GM10248 (cell line): Measurements from ENCODE around the gene BBS7.
A peak's percentile ranks its signal among the peaks of the same experiment; 100 is the strongest.

ENCODE experiments used
- CTCF ChIA-PET: fragments of 300-600 bp; sonication (Branson Sonifier 250); formaldehyde crosslinking; extraction: SDS; loops from one replicate; lab custom pipeline; 2021; ENCODE audit warnings: antibody characterized with exemption; lab: Yijun Ruan, JAX
- POLR2A ChIA-PET: fragments of 350-650 bp; sonication (Branson Sonifier 250); formaldehyde crosslinking; extraction: SDS; loops from one replicate; lab custom pipeline; 2020; ENCODE audit warnings: antibody characterized with exemption; lab: Yijun Ruan, JAX
- DNase-seq: peaks from one replicate; pipeline ENCODE4 v3.0.0; 2012; ENCODE audit errors: extremely low spot score
- TF ChIP-seq, protein P1 (sequence below): IDR thresholded peaks from 2 replicates; pipeline ENCODE4 v1.5.1; 2012; ENCODE audit warnings: mild to moderate bottlenecking, low read depth; ENCODE audit errors: extremely low read depth, missing control alignments, control extremely low read depth

BBS7 gene, protein sequence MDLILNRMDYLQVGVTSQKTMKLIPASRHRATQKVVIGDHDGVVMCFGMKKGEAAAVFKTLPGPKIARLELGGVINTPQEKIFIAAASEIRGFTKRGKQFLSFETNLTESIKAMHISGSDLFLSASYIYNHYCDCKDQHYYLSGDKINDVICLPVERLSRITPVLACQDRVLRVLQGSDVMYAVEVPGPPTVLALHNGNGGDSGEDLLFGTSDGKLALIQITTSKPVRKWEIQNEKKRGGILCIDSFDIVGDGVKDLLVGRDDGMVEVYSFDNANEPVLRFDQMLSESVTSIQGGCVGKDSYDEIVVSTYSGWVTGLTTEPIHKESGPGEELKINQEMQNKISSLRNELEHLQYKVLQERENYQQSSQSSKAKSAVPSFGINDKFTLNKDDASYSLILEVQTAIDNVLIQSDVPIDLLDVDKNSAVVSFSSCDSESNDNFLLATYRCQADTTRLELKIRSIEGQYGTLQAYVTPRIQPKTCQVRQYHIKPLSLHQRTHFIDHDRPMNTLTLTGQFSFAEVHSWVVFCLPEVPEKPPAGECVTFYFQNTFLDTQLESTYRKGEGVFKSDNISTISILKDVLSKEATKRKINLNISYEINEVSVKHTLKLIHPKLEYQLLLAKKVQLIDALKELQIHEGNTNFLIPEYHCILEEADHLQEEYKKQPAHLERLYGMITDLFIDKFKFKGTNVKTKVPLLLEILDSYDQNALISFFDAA

DNA sequence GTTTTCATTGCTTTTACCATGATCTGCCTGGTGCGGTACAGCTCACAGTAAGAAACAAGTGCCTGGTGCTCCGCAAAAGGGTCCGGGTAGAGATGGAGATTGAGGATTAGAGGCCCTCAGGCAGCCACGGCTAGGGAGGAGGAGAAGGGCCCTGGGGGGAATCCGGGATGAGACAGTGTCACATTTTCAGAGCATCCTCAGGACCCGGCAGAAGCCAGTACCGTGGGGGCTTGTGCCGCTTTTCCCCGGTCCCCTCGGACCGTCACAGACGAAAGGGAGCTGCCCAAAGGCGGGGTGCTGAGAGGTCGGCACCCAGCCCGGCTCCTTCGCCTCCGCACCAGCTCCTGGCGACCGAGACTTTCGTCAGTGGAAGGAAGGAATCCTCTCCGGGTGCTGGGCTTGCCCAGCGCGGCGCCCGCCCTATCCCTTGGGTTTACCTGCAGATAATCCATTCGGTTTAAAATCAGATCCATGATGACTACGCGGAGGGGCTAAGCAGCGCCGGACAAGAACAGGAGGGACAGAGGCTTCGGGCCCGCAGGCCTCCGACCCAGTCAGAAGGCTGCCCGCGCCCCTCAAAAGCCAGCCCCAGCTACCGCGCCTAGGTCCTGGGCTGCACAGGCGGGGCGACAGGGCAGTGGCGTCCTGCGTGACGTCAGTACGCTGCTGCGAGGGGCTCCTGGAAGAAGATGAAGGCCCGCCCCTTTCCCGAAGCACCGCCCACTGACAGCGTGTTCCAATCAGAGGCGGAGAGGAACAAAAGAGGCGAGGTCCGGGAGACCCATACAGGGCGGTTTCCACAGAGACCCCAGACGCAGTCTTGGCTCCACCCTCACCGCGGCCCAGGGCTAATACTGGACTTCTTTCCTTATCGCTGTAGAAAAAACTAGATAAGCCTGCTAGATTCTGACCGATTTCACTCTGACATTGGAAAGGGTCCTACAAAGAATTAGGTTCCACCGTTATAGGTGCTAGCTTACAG lies at the start of gene BBS7:
BBS7 (minus strand) TSS at position 634 of the 982 bp plus-strand sequence; CDS start at position 473, 161 bp downstream.
- DNase-seq: peak; percentile 96
- TF ChIP-seq, protein P1, sequence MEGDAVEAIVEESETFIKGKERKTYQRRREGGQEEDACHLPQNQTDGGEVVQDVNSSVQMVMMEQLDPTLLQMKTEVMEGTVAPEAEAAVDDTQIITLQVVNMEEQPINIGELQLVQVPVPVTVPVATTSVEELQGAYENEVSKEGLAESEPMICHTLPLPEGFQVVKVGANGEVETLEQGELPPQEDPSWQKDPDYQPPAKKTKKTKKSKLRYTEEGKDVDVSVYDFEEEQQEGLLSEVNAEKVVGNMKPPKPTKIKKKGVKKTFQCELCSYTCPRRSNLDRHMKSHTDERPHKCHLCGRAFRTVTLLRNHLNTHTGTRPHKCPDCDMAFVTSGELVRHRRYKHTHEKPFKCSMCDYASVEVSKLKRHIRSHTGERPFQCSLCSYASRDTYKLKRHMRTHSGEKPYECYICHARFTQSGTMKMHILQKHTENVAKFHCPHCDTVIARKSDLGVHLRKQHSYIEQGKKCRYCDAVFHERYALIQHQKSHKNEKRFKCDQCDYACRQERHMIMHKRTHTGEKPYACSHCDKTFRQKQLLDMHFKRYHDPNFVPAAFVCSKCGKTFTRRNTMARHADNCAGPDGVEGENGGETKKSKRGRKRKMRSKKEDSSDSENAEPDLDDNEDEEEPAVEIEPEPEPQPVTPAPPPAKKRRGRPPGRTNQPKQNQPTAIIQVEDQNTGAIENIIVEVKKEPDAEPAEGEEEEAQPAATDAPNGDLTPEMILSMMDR: no peak
- CTCF ChIA-PET: interaction anchor here (0.9 to 2.2 kb wide), 7 partner anchors 9 to 93 kb away, joined by 3 to 8 read pairs (median 4); no protein-coding TSS in a partner anchor
- POLR2A ChIA-PET: no interaction called here

DNA sequence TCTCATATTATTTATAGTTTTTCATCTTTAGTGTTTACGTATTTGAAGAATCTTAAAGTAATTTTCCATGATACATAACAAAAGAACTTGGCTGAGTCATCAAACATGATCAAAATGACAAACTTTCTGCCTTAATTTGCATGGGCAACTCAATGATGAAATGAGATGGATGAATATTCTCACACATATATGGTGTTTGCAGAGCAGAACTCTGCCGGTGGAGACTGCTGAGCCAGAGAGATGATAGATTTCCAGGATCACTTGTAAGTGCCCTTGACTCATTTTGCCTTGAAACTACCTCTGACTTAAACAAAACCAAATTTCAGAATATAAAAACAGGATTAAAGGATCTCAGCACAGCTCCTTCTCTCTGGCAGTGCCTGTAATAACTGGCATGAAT lies 43.4 kb upstream of the BBS7 start:
- no peak for DNase-seq
- POLR2A ChIA-PET: no interaction called here
- CTCF ChIA-PET: interaction anchor here (5.6 kb wide), 1 partner anchor 13 kb away, joined by 31 read pairs; no protein-coding TSS in a partner anchor
- TF ChIP-seq, protein P1: no peak

DNA sequence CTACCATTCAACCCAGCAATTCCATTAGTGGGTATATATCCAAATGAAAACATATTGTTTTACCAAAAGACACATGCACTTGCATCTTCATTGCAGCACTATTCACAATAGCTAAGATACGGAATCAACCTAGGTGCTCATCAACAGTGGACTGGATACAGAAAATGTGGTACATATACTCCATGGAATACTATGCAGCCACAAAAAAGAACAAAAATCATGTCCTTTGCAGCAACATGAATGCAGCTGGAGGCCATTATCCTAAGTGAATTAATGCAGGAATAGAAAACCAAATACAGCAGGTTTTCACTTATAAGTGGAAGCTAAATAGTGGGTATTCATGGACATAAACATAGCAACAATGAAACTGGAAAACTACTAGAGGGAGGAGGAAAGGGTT lies 38.1 kb upstream of the BBS7 start:
- ChIA-PET CTCF (interaction anchor here (1.1 kb wide), 1 partner anchor 9 kb away, joined by 3 read pairs; no protein-coding TSS in a partner anchor), POLR2A (no interaction called here)
- no peak for DNase-seq
- TF ChIP-seq, protein P1: no peak

DNA sequence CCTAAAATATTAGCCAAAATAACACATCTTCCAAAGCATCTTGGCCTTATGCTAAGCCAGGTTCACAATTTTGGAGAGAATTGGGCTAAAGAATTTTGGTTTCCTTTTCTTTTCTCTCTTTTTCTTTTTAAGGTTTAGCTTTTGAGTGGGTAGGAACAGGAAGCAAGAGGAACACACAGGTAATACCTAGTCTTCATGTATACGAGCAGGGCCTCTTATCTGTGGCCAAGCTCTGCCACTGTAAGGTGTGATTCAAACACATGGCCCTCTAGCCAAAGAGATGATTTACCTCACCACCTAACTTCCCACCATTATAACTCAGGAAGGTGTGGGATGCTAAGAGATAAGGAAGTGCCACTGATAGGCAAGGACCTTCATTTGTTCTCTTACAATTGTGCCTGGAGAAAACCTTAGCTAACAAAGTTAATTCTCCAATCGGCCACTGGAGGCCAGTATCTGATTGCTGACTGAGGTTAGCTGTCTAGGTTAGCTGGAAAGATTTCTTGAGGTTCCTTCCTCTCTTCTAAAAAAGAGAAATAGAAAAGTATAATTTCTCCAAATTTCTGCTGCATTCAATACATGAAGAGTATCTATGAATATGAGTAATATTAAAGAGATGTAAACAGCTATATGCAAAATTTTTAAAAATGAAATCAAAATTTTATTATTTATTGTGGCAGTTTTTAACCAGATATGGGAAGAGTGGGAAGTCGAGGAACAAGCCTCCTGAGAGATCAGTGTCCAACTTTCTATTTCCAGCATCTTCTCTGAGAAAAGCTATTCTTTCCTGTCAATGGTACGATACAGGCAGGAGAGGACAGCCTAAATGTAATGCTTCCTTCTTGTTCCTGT lies 30.1 kb upstream of the BBS7 start:
- TF ChIP-seq, protein P1: peak; percentile 79
- peak; percentile 37 for DNase-seq
- ChIA-PET CTCF (interaction anchor here (0.8 to 3.3 kb wide), 30 partner anchors 8 to 1020 kb away, joined by 3 to 80 read pairs (median 4); partner anchors contain the start of gene BBS7), POLR2A (no interaction called here)

DNA sequence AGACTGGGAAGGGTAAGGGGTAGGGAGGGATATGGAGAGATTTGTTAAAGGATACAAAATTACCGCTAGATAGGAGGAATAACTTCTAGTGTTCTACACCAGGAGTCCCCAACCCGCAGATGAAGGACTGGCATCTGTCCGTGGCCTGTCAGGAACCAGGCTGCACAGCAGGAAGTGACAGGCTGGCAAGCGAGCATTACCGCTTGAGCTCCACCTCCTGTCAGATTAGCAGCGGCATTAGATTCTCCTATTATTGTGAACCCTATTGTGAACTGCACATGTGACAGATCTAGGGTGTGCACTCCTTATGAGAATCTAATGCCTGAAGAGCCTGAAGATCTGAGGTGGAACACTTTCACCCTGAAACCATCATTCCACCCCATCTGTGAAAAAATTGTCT lies 27.9 kb upstream of the BBS7 start:
- CTCF ChIA-PET: no interaction called here
- no peak for DNase-seq
- TF ChIP-seq, protein P1: no peak
- POLR2A ChIA-PET: no interaction called here
